DND-41 (cell line): ENCODE data around the gene SEC22A.
A peak's percentile ranks its signal among the peaks of the same experiment; 100 is the strongest.

Experiments
- ATAC-seq: fragments of 200-7000 bp; cut with Tn5 transposase; 3 replicates; pipeline ENCODE4 v1.9.1; 2021; ENCODE audit warnings: low read depth; ENCODE audit not compliant: insufficient read depth
- DNase-seq: peaks from one replicate; pipeline ENCODE4 v3.0.0-alpha.2; 2020
- H2AFZ ChIP-seq: 2 replicates; pipeline ENCODE4 v1.6.0; 2012; ENCODE audit warnings: low read depth, low read length
- H3K27ac ChIP-seq: 2 replicates; pipeline ENCODE4 v1.5.1; 2012; ENCODE audit warnings: low read length, inconsistent platforms
- H3K27me3 ChIP-seq: fragments of 200-600 bp; sonication (generic); 2 replicates; pipeline ENCODE4 v1.6.0; 2012; ENCODE audit warnings: low read length, mild to moderate bottlenecking, inconsistent platforms; ENCODE audit not compliant: insufficient read depth, poor library complexity
- H3K36me3 ChIP-seq: 2 replicates; pipeline ENCODE4 v1.5.1; 2012; ENCODE audit warnings: low read length, inconsistent platforms; ENCODE audit not compliant: insufficient read depth
- H3K4me1 ChIP-seq: 2 replicates; pipeline ENCODE4 v1.5.1; 2012; ENCODE audit warnings: mild to moderate bottlenecking, low read length; ENCODE audit not compliant: insufficient read depth
- H3K4me2 ChIP-seq: 2 replicates; pipeline ENCODE4 v1.6.0; 2012; ENCODE audit warnings: mild to moderate bottlenecking, moderate library complexity, low read length, inconsistent platforms; ENCODE audit not compliant: insufficient read depth
- H3K4me3 ChIP-seq, 2 experiments: fragments of 200-600 bp in 1 of 2; shearing (Covaris generic) in 1 of 2; 2 replicates each; pipeline ENCODE4 v1.5.1; 2012 to 2016; ENCODE audit warnings: inconsistent platforms in 2 of 2, low read length in 2 of 2, mild to moderate bottlenecking in 2 of 2, low read depth in 1 of 2, moderate library complexity in 1 of 2
- H3K79me2 ChIP-seq: 2 replicates; pipeline ENCODE4 v1.6.0; 2012; ENCODE audit warnings: low read length, inconsistent platforms; ENCODE audit not compliant: insufficient read depth
- H3K9ac ChIP-seq: 2 replicates; pipeline ENCODE4 v1.6.0; 2012; ENCODE audit warnings: low read depth, mild to moderate bottlenecking, inconsistent platforms, low read length, moderate library complexity
- H3K9me3 ChIP-seq: 2 replicates; pipeline ENCODE4 v1.5.1; 2012; ENCODE audit warnings: low read length, moderate library complexity, mild to moderate bottlenecking, inconsistent platforms; ENCODE audit not compliant: insufficient read depth, severe bottlenecking
- H4K20me1 ChIP-seq: 2 replicates; pipeline ENCODE4 v1.6.0; 2012; ENCODE audit warnings: low read length; ENCODE audit not compliant: insufficient read depth
- EZH2 ChIP-seq: IDR thresholded peaks from 3 replicates; pipeline ENCODE4 v1.6.1; 2012; ENCODE audit warnings: borderline replicate concordance, low read depth, mild to moderate bottlenecking, moderate library complexity, low read length, inconsistent platforms; ENCODE audit not compliant: severe bottlenecking
- TF ChIP-seq, protein P1 (sequence below): IDR thresholded peaks from 2 replicates; pipeline ENCODE4 v1.5.1; 2012; ENCODE audit warnings: borderline replicate concordance, low read length, moderate library complexity, mild to moderate bottlenecking; ENCODE audit not compliant: poor library complexity, severe bottlenecking; ENCODE audit errors: extremely low read depth

The SEC22A gene

DNA sequence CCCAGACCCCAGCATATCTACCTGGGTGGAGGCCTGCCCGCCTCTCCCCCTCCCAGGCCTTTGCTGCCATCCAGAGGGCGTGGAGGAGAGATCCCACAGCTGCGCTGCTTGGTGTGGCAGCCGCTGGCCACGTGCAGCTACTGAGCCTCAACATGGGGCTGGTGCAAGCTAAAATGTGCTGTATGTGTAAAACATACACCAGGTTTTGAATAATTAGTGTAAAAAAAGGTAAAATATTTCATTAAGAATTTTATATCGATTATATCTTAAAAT is 95.8 kb downstream of the SEC22A start:
- peak; percentile 66; the same call in 2 of the 3 replicates for ATAC-seq
- no peaks in the 10 kb centered on the region for H3K4me1 ChIP-seq
- no peak overlapping the region for H3K4me3 ChIP-seq
- no peak overlapping the region for H3K9ac ChIP-seq
- H3K4me2 ChIP-seq = no peak overlapping the region
- TF ChIP-seq, protein P1, sequence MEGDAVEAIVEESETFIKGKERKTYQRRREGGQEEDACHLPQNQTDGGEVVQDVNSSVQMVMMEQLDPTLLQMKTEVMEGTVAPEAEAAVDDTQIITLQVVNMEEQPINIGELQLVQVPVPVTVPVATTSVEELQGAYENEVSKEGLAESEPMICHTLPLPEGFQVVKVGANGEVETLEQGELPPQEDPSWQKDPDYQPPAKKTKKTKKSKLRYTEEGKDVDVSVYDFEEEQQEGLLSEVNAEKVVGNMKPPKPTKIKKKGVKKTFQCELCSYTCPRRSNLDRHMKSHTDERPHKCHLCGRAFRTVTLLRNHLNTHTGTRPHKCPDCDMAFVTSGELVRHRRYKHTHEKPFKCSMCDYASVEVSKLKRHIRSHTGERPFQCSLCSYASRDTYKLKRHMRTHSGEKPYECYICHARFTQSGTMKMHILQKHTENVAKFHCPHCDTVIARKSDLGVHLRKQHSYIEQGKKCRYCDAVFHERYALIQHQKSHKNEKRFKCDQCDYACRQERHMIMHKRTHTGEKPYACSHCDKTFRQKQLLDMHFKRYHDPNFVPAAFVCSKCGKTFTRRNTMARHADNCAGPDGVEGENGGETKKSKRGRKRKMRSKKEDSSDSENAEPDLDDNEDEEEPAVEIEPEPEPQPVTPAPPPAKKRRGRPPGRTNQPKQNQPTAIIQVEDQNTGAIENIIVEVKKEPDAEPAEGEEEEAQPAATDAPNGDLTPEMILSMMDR = peak; percentile 50
- no peak for TF ChIP-seq EZH2
- DNase-seq = peak; percentile 14
- no peaks in the 10 kb centered on the region for H4K20me1 ChIP-seq
- no peaks in the 10 kb centered on the region for H3K79me2 ChIP-seq
- H2AFZ ChIP-seq = no peak overlapping the region
- H3K9me3 ChIP-seq = no peaks in the 10 kb centered on the region
- H3K27me3 ChIP-seq = peaks cover 10% of the 10 kb centered on the region
- no peaks in the 10 kb centered on the region for H3K36me3 ChIP-seq
- no peak overlapping the region for H3K27ac ChIP-seq

GRCh38 chr3:123298903-123299302 is 97.2 kb downstream of the SEC22A start:
- no peak overlapping the region for H3K27ac ChIP-seq
- H3K4me2 ChIP-seq = no peak overlapping the region
- no peaks in the 10 kb centered on the region for H3K4me1 ChIP-seq

GRCh38 chr3:123299581-123299980 is 97.8 kb downstream of the SEC22A start:
- H3K27ac ChIP-seq = no peak overlapping the region

More at GRCh38 chr3:123298903-123299302, 97.2 kb downstream of the SEC22A start:
- Histone ChIP-seq H3K9me3 (no peaks in the 10 kb centered on the region), H3K9ac (no peak overlapping the region), H3K79me2 (no peaks in the 10 kb centered on the region), H3K4me3 (no peak overlapping the region), H3K27me3 (peaks cover 10% of the 10 kb centered on the region), H3K36me3 (no peaks in the 10 kb centered on the region), H2AFZ (no peak overlapping the region), H4K20me1 (no peaks in the 10 kb centered on the region)
- DNase-seq (no peak), ATAC-seq (no peak)
- TF ChIP-seq, protein P1 = no peak
- TF ChIP-seq EZH2 = no peak

DNA sequence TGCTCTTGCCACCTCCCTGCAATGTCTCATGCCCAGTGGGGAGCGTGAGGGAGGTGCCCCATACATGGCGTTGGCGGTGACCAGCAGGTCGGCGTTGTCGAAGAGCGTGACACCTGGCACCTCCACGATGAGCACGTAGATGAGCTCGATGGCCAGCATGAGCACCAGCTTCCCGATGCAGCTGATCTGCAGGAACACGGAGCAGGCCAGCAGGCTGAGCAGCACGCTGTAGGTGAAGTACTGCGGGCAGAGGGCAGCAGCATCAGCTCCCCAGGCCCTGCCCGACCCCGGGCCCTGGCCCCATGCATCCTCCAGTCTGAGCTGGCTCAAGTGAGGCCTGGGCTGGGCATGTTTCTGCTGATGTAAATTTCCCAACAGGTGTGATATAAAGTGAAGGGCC is 98.3 kb downstream of the SEC22A start:
- H2AFZ ChIP-seq = no peak overlapping the region
- no peak for ATAC-seq
- no peak for TF ChIP-seq EZH2
- TF ChIP-seq, protein P1 = no peak
- no peak overlapping the region for H3K27ac ChIP-seq
- H3K4me2 ChIP-seq = no peak overlapping the region
- no peaks in the 10 kb centered on the region for H3K36me3 ChIP-seq
- H4K20me1 ChIP-seq = peaks cover 3% of the 10 kb centered on the region; the same call in 1 of the 2 replicates
- DNase-seq = no peak
- H3K4me3 ChIP-seq = no peak overlapping the region
- no peaks in the 10 kb centered on the region for H3K4me1 ChIP-seq
- H3K9ac ChIP-seq = no peak overlapping the region
- no peaks in the 10 kb centered on the region for H3K9me3 ChIP-seq
- H3K79me2 ChIP-seq = no peaks in the 10 kb centered on the region
- peaks cover 9% of the 10 kb centered on the region for H3K27me3 ChIP-seq

More at GRCh38 chr3:123299581-123299980, 97.8 kb downstream of the SEC22A start:
- ATAC-seq (no peak), DNase-seq (no peak)
- no peak overlapping the region for H3K9ac ChIP-seq
- no peak overlapping the region for H3K4me2 ChIP-seq
- H3K9me3 ChIP-seq = no peaks in the 10 kb centered on the region
- no peaks in the 10 kb centered on the region for H3K4me1 ChIP-seq
- no peak for TF ChIP-seq EZH2
- no peaks in the 10 kb centered on the region for H3K36me3 ChIP-seq
- peaks cover 3% of the 10 kb centered on the region; the same call in 1 of the 2 replicates for H4K20me1 ChIP-seq
- peaks cover 10% of the 10 kb centered on the region for H3K27me3 ChIP-seq
- H3K4me3 ChIP-seq = no peak overlapping the region
- no peaks in the 10 kb centered on the region for H3K79me2 ChIP-seq
- H2AFZ ChIP-seq = no peak overlapping the region
